ENCODE measurements around the gene BMAL1. TPM values are rescaled to one million over a fixed set of nuclear protein-coding genes. Genes with fewer than 3 reads are reported as not detected.

Gene BMAL1
- polyA plus RNA-seq, 1 donor (not counting 4 experiments of a cell fraction or from before 2014, with no cell fraction given): 27.5 TPM

DNA sequence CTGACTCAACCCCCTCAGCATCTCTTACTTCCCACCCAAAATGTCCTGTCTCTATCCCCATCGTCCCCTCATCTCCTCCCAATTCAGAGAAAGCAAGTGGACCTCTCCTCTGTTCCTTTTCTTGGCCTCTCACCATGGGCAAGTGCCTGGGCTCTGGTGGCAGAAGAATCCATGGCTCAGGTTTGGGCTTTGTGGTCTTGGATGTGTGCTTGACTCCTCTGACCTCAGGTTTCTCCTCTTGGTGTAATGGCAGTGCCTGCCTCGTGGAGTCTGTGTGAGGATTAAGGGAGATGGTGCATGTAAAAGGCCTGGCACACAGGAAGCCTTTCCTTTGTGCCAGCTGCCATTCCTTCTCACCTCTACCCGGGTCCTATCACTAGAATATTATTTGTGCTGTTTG lies 3.2 kb downstream of the BMAL1 start:
- Histone ChIP-seq H3K27me3 (ENCODE audit: control insufficient read depth, extremely low read depth, insufficient read depth, low read length) (no peaks in the 10 kb centered on the region), H2AFZ (ENCODE audit: control insufficient read depth, low read length) (no peak overlapping the region), H3K27ac (ENCODE audit: control insufficient read depth, insufficient read depth, low read length) (no peak overlapping the region), H3K79me2 (ENCODE audit: control insufficient read depth, insufficient read depth, low read length) (peaks cover 64% of the 10 kb centered on the region), H3K9ac (ENCODE audit: control insufficient read depth, extremely low read depth, insufficient read depth, low read length) (no peak overlapping the region), H3K36me3 (ENCODE audit: control insufficient read depth in 2 of 2, extremely low read depth in 1 of 2, insufficient read depth in 2 of 2, low read length in 2 of 2) (peaks cover 4 to 5% of the 10 kb centered on the region in 2 experiments), H3K4me2 (ENCODE audit: control insufficient read depth, extremely low read depth, insufficient read depth, low read depth, low read length) (no peak overlapping the region), H3K4me3 (ENCODE audit: control insufficient read depth in 2 of 3, extremely low read depth in 1 of 3, insufficient read depth in 2 of 3, low read depth in 1 of 3, low read length in 3 of 3) (no peak overlapping the region), H3K9me3 (ENCODE audit: control insufficient read depth, low read depth, low read length) (no peaks in the 10 kb centered on the region), H3K9me1 (ENCODE audit: control insufficient read depth, extremely low read depth, insufficient read depth, low read length) (peaks cover 8% of the 10 kb centered on the region), H4K20me1 (ENCODE audit: control insufficient read depth, extremely low read depth, insufficient read depth, low read length) (peaks cover 10% of the 10 kb centered on the region), H3K4me1 (ENCODE audit: control insufficient read depth, extremely low read depth, insufficient read depth, low read length) (peaks cover 26% of the 10 kb centered on the region)
- DNase-seq (ENCODE audit: low read depth, low spot score) (no peak), FAIRE-seq (no peak)
- dilution Hi-C loops (cut with MboI; ENCODE audit: extremely low pct_ligation_motif_present, low sequenced_read_pairs): no loop called here
- TF ChIP-seq CTCF (optimal IDR thresholded peaks at IDR 0.05 in 1 of 3, IDR thresholded peaks at IDR 0.05 in 1 of 3, conservative IDR thresholded peaks at IDR 0.05 in 1 of 3; ENCODE audit: extremely low read depth in 1 of 3, insufficient read depth in 2 of 3, low read length in 3 of 3): no peak
- no peak for TF ChIP-seq EZH2 (IDR thresholded peaks at IDR 0.05; ENCODE audit: low read length)

- Histone ChIP-seq H3K9me3 (ENCODE audit: control insufficient read depth, low read depth, low read length) (no peaks in the 10 kb centered on the region), H3K27ac (ENCODE audit: control insufficient read depth, insufficient read depth, low read length) (no peak overlapping the region), H3K4me1 (ENCODE audit: control insufficient read depth, extremely low read depth, insufficient read depth, low read length) (peaks cover 22% of the 10 kb centered on the region), H4K20me1 (ENCODE audit: control insufficient read depth, extremely low read depth, insufficient read depth, low read length) (peaks cover 16% of the 10 kb centered on the region), H3K79me2 (ENCODE audit: control insufficient read depth, insufficient read depth, low read length) (peaks cover 80% of the 10 kb centered on the region), H3K36me3 (ENCODE audit: control insufficient read depth in 2 of 2, extremely low read depth in 1 of 2, insufficient read depth in 2 of 2, low read length in 2 of 2) (peaks cover 4 to 5% of the 10 kb centered on the region in 2 experiments), H2AFZ (ENCODE audit: control insufficient read depth, low read length) (no peak overlapping the region), H3K9me1 (ENCODE audit: control insufficient read depth, extremely low read depth, insufficient read depth, low read length) (peaks cover 8% of the 10 kb centered on the region), H3K4me2 (ENCODE audit: control insufficient read depth, extremely low read depth, insufficient read depth, low read depth, low read length) (no peak overlapping the region), H3K27me3 (ENCODE audit: control insufficient read depth, extremely low read depth, insufficient read depth, low read length) (no peaks in the 10 kb centered on the region), H3K9ac (ENCODE audit: control insufficient read depth, extremely low read depth, insufficient read depth, low read length) (no peak overlapping the region), H3K4me3 (ENCODE audit: control insufficient read depth in 2 of 3, extremely low read depth in 1 of 3, insufficient read depth in 2 of 3, low read depth in 1 of 3, low read length in 3 of 3) (no peak overlapping the region)
- TF ChIP-seq EZH2 (IDR thresholded peaks at IDR 0.05; ENCODE audit: low read length): no peak
- TF ChIP-seq CTCF (optimal IDR thresholded peaks at IDR 0.05 in 1 of 3, IDR thresholded peaks at IDR 0.05 in 1 of 3, conservative IDR thresholded peaks at IDR 0.05 in 1 of 3; ENCODE audit: extremely low read depth in 1 of 3, insufficient read depth in 2 of 3, low read length in 3 of 3): no peak
- FAIRE-seq: no peak
- dilution Hi-C loops (cut with MboI; ENCODE audit: extremely low pct_ligation_motif_present, low sequenced_read_pairs): no loop called here
- no peak for DNase-seq (ENCODE audit: low read depth, low spot score)
Observed at GRCh38 chr11:13283636-13284035, 6.0 kb downstream of the BMAL1 start.

Measured in keratinocyte (primary cell).